Measurements from ENCODE around the gene CCNB2.
"Not testable (repeated sequence)": the region's sequence is repeated elsewhere in the genome, so short reads cannot be mapped to it uniquely, and the experiment has no call there.

Gene CCNB2

GRCh38 chr15:59104912-59105732 is at the start of gene CCNB2:
Gene CCNB2, plus strand, starts transcription at chr15:59105146. Its CDS starts 123 bp downstream, at chr15:59105269.
- peak; percentile 25 to 70 (median 56) for DNase-seq

GRCh38 chr15:59059076-59059597 is 45.8 kb upstream of the CCNB2 start:
- no peak for DNase-seq

- no peak for DNase-seq
These were observed 44.6 kb upstream of the CCNB2 start for GRCh38 chr15:59060348-59060747.

- no peak for DNase-seq
These were observed 41.9 kb upstream of the CCNB2 start for GRCh38 chr15:59063042-59063441.

GRCh38 chr15:59069430-59069829 is 35.5 kb upstream of the CCNB2 start:
- no peak for DNase-seq

GRCh38 chr15:59074607-59075006 is 30.3 kb upstream of the CCNB2 start:
- DNase-seq: no peak

GRCh38 chr15:59087731-59088130 is 17.2 kb upstream of the CCNB2 start:
- DNase-seq: no peak

GRCh38 chr15:59094077-59094476 is 10.9 kb upstream of the CCNB2 start:
- no peak for DNase-seq

GRCh38 chr15:59096429-59096828 is 8.5 kb upstream of the CCNB2 start:
- DNase-seq: no peak

- DNase-seq: no peak
These were observed 5.7 kb upstream of the CCNB2 start for GRCh38 chr15:59099162-59099685.

- DNase-seq: no peak
These were observed 389 bp upstream of the CCNB2 start for GRCh38 chr15:59104602-59104911.

- DNase-seq: no peak
These were observed 908 bp downstream of the CCNB2 start for GRCh38 chr15:59105854-59106253.

- DNase-seq: no peak
These were observed 6.3 kb downstream of the CCNB2 start for GRCh38 chr15:59111251-59111650.

GRCh38 chr15:59115047-59115446 is 10.1 kb downstream of the CCNB2 start:
- DNase-seq: no peak

- DNase-seq: no peak
These were observed 11.2 kb downstream of the CCNB2 start for GRCh38 chr15:59116141-59116540.

- no peak for DNase-seq
These were observed 11.8 kb downstream of the CCNB2 start for GRCh38 chr15:59116771-59117170.

- DNase-seq: no peak
These were observed 14.7 kb downstream of the CCNB2 start for GRCh38 chr15:59119625-59120024.

GRCh38 chr15:59120937-59121336 is 16.0 kb downstream of the CCNB2 start:
- DNase-seq: no peak

GRCh38 chr15:59124261-59124660 is 19.3 kb downstream of the CCNB2 start:
- no peak for DNase-seq

GRCh38 chr15:59125683-59126082 is 20.7 kb downstream of the CCNB2 start:
- not testable (repeated sequence) for DNase-seq

GRCh38 chr15:59127255-59127654 is 22.3 kb downstream of the CCNB2 start:
- DNase-seq: not testable (repeated sequence)

- no peak for DNase-seq
These were observed 26.5 kb downstream of the CCNB2 start for GRCh38 chr15:59131456-59131855.

GRCh38 chr15:59131969-59132562 is 27.1 kb downstream of the CCNB2 start:
- no peak for DNase-seq

GRCh38 chr15:59133929-59134427 is 29.0 kb downstream of the CCNB2 start:
- no peak for DNase-seq
